Choroid plexus epithelial cell (primary cell): ENCODE measurements around the gene CLSTN2.
A peak's percentile ranks its signal among the peaks of the same experiment; 100 is the strongest.

Experiments used
- DNase-seq: peaks from one replicate; pipeline ENCODE4 v3.0.0-alpha.2; 2010; ENCODE audit warnings: low read depth
- H3K4me3 ChIP-seq: 2 replicates; pipeline ENCODE4 v1.5.1; 2011; ENCODE audit warnings: low read depth, mild to moderate bottlenecking, control low read depth, low read length, moderate library complexity
- CTCF ChIP-seq: conservative IDR thresholded peaks from 2 replicates; pipeline ENCODE4 v1.5.1; 2011; ENCODE audit warnings: low read depth, mild to moderate bottlenecking, control low read depth, inconsistent platforms, low read length, moderate library complexity

CLSTN2 gene

GRCh38 chr3:140545197-140545596 is 610.2 kb downstream of the CLSTN2 start:
- no peak for TF ChIP-seq CTCF
- DNase-seq: no peak
- H3K4me3 ChIP-seq: no peak overlapping the region

DNA sequence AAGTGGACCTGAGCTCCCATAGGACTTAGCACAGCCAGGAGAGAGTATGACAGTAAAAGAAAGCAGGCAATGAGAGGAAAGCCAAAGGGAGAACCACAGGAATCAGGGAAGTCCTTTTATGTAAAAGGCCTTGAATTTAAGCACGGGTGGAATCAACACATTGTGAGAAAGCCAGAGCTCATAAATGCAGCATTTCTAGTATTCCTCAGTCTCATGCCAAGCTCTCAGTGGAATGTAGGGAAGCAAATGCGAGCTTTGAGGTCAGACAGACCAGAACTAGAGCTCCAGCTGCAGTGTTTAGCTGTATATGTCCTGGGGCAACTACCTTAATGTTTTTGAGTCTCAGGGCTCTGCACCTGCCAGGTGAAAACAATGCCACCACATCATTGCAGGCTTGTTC is 610.8 kb downstream of the CLSTN2 start:
- no peak overlapping the region for H3K4me3 ChIP-seq
- no peak for TF ChIP-seq CTCF
- peak; percentile 14 for DNase-seq

DNA sequence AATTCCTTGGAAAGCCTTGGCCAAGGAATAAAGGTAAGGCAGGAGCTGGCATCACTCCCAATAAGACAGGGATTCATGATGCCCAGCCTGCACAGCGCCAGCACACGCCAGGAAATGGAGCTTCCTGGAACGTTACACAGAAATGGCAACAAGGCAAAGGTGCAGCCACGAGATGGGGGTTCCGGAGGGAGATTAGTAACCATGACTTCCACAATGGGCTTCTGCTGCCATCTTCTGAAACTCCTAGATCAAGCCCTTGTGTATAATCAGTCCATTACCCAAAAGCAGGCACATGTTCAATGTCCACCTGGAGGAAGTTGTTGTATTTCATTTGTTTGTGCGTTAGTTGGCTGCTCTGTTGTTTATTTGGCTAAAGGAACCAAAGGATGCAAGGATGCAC is 611.7 kb downstream of the CLSTN2 start:
- peak; percentile 3 for TF ChIP-seq CTCF
- no peak for DNase-seq
- no peak overlapping the region for H3K4me3 ChIP-seq

DNA sequence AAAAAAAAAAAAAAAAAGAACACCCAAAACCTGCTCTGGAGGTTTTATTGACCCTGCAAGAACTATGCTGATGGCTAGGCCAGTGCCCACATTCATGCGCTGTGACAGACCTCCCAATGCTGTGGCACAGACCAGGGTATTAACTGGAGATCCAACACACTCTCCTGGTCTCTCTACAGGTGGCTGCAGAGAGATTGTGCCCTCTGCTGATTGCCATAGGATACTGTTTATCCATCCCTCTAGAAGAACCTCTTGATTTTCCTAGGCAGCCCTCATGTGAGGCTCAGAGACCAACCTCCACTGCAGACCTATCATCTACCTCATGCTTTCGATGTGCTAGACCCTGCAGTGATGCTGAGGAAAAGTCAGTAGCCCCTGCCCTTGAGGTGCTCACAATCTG is 617.4 kb downstream of the CLSTN2 start:
- no peak for DNase-seq
- TF ChIP-seq CTCF: peak; percentile 26
- H3K4me3 ChIP-seq: no peak overlapping the region

- H3K4me3 ChIP-seq: no peak overlapping the region
- peak; percentile 40 for TF ChIP-seq CTCF
- DNase-seq: peak; percentile 18
Measured at GRCh38 chr3:140552898-140553297, 617.9 kb downstream of the CLSTN2 start.

- H3K4me3 ChIP-seq: no peak overlapping the region
- TF ChIP-seq CTCF: no peak
- DNase-seq: no peak
Measured at GRCh38 chr3:140553591-140553990, 618.6 kb downstream of the CLSTN2 start.

GRCh38 chr3:140555666-140556065 is 620.7 kb downstream of the CLSTN2 start:
- no peak overlapping the region for H3K4me3 ChIP-seq
- no peak for DNase-seq
- no peak for TF ChIP-seq CTCF
